Left lung (tissue), 10 donors: ENCODE data around the gene DOCK4. TPM values are rescaled to one million over a fixed set of nuclear protein-coding genes. Genes with fewer than 3 reads are reported as not detected.

ENCODE experiments used
- ATAC-seq: fragments of 200-7000 bp; cut with Tn5 transposase; one replicate; pipeline ENCODE4 v1.9.1; 2020; ENCODE audit warnings: moderate library complexity
- DNase-seq, 4 donors: peaks; one replicate each; pipeline ENCODE4 v3.0.0-alpha.2; 2013 to 2020
- H3K27ac ChIP-seq, 2 donors: fragments of 200-600 bp; sonication (generic) in 1 of 2; one replicate each; pipeline versions ENCODE4 v1.5.0 to v1.8.0; 2020 to 2021
- H3K27me3 ChIP-seq, 2 donors: fragments of 200-600 bp; sonication (generic) in 1 of 2; one replicate each; pipeline versions ENCODE4 v1.5.0 to v1.8.0; 2020 to 2021
- H3K36me3 ChIP-seq, 2 donors: fragments of 200-600 bp; sonication (generic) in 1 of 2; one replicate each; pipeline versions ENCODE4 v1.5.0 to v1.8.0; 2020 to 2021
- H3K4me1 ChIP-seq, 2 donors: fragments of 200-600 bp; one replicate each; pipeline ENCODE4 v1.8.0; 2021
- H3K4me3 ChIP-seq, 2 donors: fragments of 200-600 bp; sonication (generic) in 1 of 2; one replicate each; pipeline versions ENCODE4 v1.5.0 to v1.8.0; 2020 to 2021; ENCODE audit warnings: mild to moderate bottlenecking in 1 of 2
- H3K9me3 ChIP-seq, 2 donors: fragments of 200-600 bp; sonication (generic) in 1 of 2; one replicate each; pipeline versions ENCODE4 v1.5.0 to v1.8.0; 2020 to 2021
- CTCF ChIP-seq, 2 donors: fragments of 200-600 bp; sonication (generic) in 1 of 2; IDR thresholded peaks; one replicate each; pipeline versions ENCODE4 v1.5.0 to v1.8.0; 2021; ENCODE audit warnings: antibody characterized with exemption in 2 of 2
- intact Hi-C, 2 donors: fragments of 100-400 bp; cut with DNase I; formaldehyde crosslinking; loops; one replicate each; pipeline versions ENCODE4 v1.11.2 to v1.14.2; 2022
- polyA plus RNA-seq, 6 donors: library from polyadenylated mRNA; unstranded; fragments of 120-200 nt; gene quantifications; one replicate each; pipeline ENCODE4 v1.2.1, GENCODE V29; 2013; ENCODE audit not compliant: insufficient read length in 6 of 6
- total RNA-seq, 2 donors: library from RNA; stranded (reverse); fragmentation: NEBNext Ultra II Directional; extraction: Animal tissue kit (Norgen Biotek cat#: 25700); gene quantifications; one replicate each; pipeline ENCODE4 v1.2.1, GENCODE V29; 2021
- donor health status: DM: no; HTN: yes; CAD: no.
- donor health status: DM: no; HTN: no; CAD: no.

DOCK4 gene
- total and polyA plus RNA-seq, 8 donors: 38.9 to 64.3 (median 52.5) TPM

DNA sequence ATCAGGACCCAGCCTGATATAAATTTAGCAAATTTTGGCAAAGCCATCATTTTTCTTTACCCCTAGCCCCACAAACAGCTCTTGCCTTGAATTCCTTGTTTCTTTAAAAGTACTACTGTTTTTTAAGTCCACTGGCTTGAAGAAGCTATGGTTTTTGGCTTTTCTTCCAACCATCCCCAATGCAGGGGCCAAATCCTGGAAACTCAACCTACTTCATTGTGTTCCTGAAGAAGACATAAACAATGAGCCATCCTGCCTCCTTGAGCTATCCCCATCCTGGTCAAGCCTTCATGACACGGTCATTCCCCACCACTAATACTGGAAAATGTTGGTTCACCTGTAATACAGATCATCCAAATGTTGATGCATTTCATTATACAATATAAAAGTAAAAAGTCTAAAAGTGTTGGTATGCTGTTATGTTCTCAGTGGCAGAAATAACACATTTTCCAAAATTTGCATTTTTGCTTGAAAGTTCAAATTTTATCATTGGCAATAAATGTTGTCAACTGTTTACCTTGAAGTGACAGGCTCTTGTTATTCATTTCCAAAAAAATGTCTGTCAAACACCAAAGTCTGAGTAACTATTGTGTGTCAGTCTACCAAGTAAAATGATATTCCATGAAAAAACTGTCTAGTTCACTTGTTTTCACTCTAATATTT is 92.2 kb downstream of the DOCK4 start:
- Histone ChIP-seq H3K27ac (peak overlapping the region in 1 of 2 donors; percentile 81), H3K4me3 (no peak overlapping the region), H3K36me3 (no peaks in the 10 kb centered on the region), H3K4me1 (peaks cover 12 to 35% of the 10 kb centered on the region in 2 donors), H3K27me3 (no peaks in the 10 kb centered on the region), H3K9me3 (no peaks in the 10 kb centered on the region)
- no peak for TF ChIP-seq CTCF (IDR thresholded peaks at IDR 0.05)
- intact Hi-C loops: no loop called here
- DNase-seq (no peak), ATAC-seq (no peak)

DNA sequence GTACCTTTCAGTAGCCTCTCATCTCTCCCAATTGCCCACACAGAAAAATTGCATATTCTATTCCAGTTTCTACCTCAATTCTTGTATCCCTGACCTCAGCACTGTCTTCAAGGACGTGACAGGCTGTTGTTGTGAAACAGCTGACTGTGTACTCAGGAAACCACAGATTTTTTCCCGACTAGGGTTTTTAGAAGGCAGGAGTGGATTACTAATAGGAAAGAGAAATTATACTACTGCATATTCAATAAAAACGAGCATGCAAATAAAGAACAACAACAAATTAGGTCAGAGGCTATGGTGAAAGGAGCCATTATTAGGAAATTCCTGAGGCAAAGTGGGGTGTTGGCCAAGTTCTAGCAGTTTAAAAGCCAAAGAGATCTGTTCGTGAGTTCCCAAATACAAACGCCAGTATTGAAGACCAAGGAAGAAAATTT is 93.4 kb downstream of the DOCK4 start:
- Histone ChIP-seq H3K4me3 (no peak overlapping the region), H3K27ac (peak overlapping the region; percentile 61 to 81), H3K4me1 (peaks cover 12 to 46% of the 10 kb centered on the region in 2 donors), H3K36me3 (no peaks in the 10 kb centered on the region), H3K9me3 (no peaks in the 10 kb centered on the region), H3K27me3 (no peaks in the 10 kb centered on the region)
- ATAC-seq: peak; percentile 76
- TF ChIP-seq CTCF (IDR thresholded peaks at IDR 0.05): no peak
- DNase-seq: peak in 2 of 4 donors; percentile 36 to 55
- intact Hi-C loops: no loop called here

DNA sequence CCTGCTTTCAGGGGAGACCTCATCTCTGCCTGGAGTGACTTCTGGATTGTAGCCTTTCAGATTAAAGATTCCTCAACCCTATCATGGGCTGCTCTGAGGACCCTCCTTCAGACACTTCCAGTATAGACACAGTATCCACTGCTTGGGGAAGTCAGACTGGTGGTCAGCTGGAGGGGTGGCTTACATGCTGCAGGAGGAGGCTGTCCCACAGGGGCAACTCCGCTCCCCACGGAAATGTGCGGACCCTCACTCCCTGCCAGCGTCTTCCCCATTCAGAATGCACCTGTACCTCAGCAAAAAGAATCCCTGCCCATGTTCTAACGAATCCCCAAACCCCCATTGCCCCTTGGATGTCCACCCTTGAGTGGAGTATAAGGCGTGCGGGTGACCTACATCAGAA is 95.5 kb downstream of the DOCK4 start:
- TF ChIP-seq CTCF (IDR thresholded peaks at IDR 0.05): no peak
- ATAC-seq (no peak), DNase-seq (no peak)
- Histone ChIP-seq H3K9me3 (no peaks in the 10 kb centered on the region), H3K27me3 (no peaks in the 10 kb centered on the region), H3K4me3 (no peak overlapping the region), H3K36me3 (no peaks in the 10 kb centered on the region), H3K27ac (no peak overlapping the region), H3K4me1 (peaks cover 12 to 50% of the 10 kb centered on the region in 2 donors)
- intact Hi-C loops: no loop called here

DNA sequence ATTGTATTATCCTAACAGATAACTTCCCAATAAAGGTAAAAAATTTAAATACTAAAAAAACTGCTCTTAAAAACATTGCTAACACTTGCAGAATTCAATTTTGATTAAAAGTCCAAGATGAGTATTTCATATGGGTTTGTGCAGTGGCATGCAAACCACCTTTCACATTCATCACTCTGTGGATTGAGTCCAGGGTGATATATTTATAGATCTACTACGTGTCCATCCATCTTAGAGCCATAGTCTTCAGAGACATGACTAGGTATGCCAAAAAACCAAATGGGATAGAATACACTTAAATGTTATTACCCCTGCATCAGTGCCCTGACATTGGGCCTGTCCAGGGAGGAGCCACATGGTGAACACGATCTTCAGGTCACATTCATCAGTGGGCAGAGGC is 96.0 kb downstream of the DOCK4 start:
- no peak overlapping the region for H3K4me3 ChIP-seq
- TF ChIP-seq CTCF (IDR thresholded peaks at IDR 0.05): no peak
- no peaks in the 10 kb centered on the region for H3K36me3 ChIP-seq
- no peaks in the 10 kb centered on the region for H3K9me3 ChIP-seq
- intact Hi-C loops: no loop called here
- no peak overlapping the region for H3K27ac ChIP-seq
- ATAC-seq: no peak
- no peak for DNase-seq
- H3K27me3 ChIP-seq: no peaks in the 10 kb centered on the region
- peaks cover 12 to 51% of the 10 kb centered on the region in 2 donors for H3K4me1 ChIP-seq

GRCh38 chr7:112108981-112109380 is 97.2 kb downstream of the DOCK4 start:
- H3K4me3 ChIP-seq: no peak overlapping the region
- ATAC-seq: no peak
- intact Hi-C loops: no loop called here
- H3K36me3 ChIP-seq: no peaks in the 10 kb centered on the region
- H3K27me3 ChIP-seq: no peaks in the 10 kb centered on the region
- H3K27ac ChIP-seq: peak overlapping the region in 1 of 2 donors; percentile 4
- peaks cover 12 to 61% of the 10 kb centered on the region in 2 donors for H3K4me1 ChIP-seq
- no peak for DNase-seq
- TF ChIP-seq CTCF (IDR thresholded peaks at IDR 0.05): no peak
- no peaks in the 10 kb centered on the region for H3K9me3 ChIP-seq
